ENCODE data around the gene HERPUD1. TPM values are rescaled to one million over a fixed set of nuclear protein-coding genes. Genes with fewer than 3 reads are reported as not detected.

HERPUD1 gene
- total RNA-seq, 1 experiment from 2014 or later = 28.9 TPM

DNA sequence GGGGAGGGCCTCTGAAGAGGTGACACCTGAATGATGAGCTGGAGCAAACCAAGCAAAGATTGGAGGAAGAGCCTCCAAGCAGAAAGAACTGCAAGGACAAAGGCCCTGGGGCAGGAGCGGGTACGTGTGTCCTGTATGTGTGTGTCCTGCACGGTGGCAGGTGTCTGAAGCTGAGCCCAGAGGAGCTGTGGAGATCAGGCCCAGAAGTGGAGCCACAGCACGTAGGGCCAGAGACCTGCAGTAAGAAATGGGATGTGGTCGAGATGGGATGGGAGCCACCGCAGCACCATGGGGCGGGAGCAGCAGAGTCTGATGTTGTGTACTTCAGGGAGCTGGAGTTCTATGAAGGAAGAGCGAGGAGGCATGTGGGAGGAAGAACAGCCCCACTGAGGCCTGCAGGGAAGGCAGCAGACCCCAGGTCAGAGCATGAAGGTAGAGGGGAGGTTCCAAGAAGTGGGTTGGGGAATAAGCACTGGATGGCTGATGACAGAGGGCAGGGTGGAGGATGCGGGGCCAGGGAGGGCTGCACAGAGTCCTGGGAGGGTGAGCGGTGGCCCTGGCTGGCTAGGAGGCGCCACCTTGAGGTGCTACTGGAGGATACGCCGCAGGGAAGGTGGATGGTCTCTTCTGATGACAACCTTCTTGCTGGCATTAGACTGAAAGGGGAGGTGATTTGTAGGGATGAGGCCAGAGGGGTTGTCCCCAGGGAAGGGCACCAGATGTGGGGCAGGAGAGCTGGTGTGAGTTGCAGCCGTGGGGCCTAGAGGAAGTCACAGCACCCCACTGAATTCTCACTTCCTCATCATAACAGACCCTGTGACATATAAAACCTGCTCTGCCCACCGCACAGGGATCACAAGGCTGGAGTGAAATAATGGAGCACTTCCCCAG lies 19.2 kb downstream of the HERPUD1 start:
- H3K9me3 Mint-ChIP-seq = peaks cover 3 to 10% of the 10 kb centered on the region in 2 experiments; a peak in 3 of 5 replicates
- H3K23ac ChIP-seq (ENCODE audit: insufficient read length, low read depth, low read length) = no peak overlapping the region
- H3K4ac ChIP-seq (ENCODE audit: low read depth, low read length) = no peak overlapping the region
- TF ChIP-seq, protein P1, sequence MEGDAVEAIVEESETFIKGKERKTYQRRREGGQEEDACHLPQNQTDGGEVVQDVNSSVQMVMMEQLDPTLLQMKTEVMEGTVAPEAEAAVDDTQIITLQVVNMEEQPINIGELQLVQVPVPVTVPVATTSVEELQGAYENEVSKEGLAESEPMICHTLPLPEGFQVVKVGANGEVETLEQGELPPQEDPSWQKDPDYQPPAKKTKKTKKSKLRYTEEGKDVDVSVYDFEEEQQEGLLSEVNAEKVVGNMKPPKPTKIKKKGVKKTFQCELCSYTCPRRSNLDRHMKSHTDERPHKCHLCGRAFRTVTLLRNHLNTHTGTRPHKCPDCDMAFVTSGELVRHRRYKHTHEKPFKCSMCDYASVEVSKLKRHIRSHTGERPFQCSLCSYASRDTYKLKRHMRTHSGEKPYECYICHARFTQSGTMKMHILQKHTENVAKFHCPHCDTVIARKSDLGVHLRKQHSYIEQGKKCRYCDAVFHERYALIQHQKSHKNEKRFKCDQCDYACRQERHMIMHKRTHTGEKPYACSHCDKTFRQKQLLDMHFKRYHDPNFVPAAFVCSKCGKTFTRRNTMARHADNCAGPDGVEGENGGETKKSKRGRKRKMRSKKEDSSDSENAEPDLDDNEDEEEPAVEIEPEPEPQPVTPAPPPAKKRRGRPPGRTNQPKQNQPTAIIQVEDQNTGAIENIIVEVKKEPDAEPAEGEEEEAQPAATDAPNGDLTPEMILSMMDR (conservative IDR thresholded peaks at IDR 0.05) = peak; percentile 75
- no peak overlapping the region for H2BK12ac ChIP-seq (ENCODE audit: insufficient read length, low read depth, low read length)
- H4K20me1 ChIP-seq (ENCODE audit: control insufficient read depth, insufficient read depth, insufficient read length) = no peaks in the 10 kb centered on the region
- no peaks in the 10 kb centered on the region; a peak in 1 of 7 replicates for H3K36me3 Mint-ChIP-seq (ENCODE audit: insufficient read depth in 1 of 3, low read depth in 3 of 3)
- peak; percentile 78 for DNase-seq
- H2AK5ac ChIP-seq (ENCODE audit: insufficient read length, low read length) = no peak overlapping the region
- no peaks in the 10 kb centered on the region for H3K27me3 ChIP-seq (ENCODE audit: insufficient read depth, low read length)
- H3K4me2 ChIP-seq (ENCODE audit: insufficient read depth, insufficient read length, low read length) = no peak overlapping the region
- no peaks in the 10 kb centered on the region for H3K79me1 ChIP-seq (ENCODE audit: insufficient read depth, low read depth, low read length, poor library complexity, severe bottlenecking)
- no peak overlapping the region for H2BK120ac ChIP-seq (ENCODE audit: low read depth, low read length, poor library complexity, severe bottlenecking)
- no peak overlapping the region for H2BK5ac ChIP-seq (ENCODE audit: insufficient read length, low read length)
- no peaks in the 10 kb centered on the region; the same call in 1 of the 2 replicates for H3K4me1 ChIP-seq (ENCODE audit: insufficient read depth, low read length)
- H3K79me2 ChIP-seq (ENCODE audit: insufficient read depth, low read length) = no peaks in the 10 kb centered on the region
- H3K27ac ChIP-seq (ENCODE audit: insufficient read length, low read depth, low read length) = no peak overlapping the region
- no peak overlapping the region; the same call in 1 of the 2 replicates for H3K14ac ChIP-seq (ENCODE audit: insufficient read depth, low read length)
- H4K91ac ChIP-seq (ENCODE audit: insufficient read length, low read depth, low read length) = no peak overlapping the region
- no peaks in the 10 kb centered on the region for H3K23me2 ChIP-seq (ENCODE audit: insufficient read length, low read depth, low read length, poor library complexity, severe bottlenecking)
- H3K56ac ChIP-seq (ENCODE audit: insufficient read length, low read depth, low read length) = no peak overlapping the region
- WGBS (ENCODE audit: extremely low coverage, insufficient read length, low lambda C conversion rate) = no CpG with 5 or more reads among the region's 15 CpGs
- H3K9ac ChIP-seq (ENCODE audit: extremely low read depth, insufficient read length, low read length) = no peak overlapping the region
- H2BK15ac ChIP-seq (ENCODE audit: low read depth, low read length) = no peak overlapping the region
- no peak overlapping the region for H3K4me3 Mint-ChIP-seq
- H3K27me3 Mint-ChIP-seq (ENCODE audit: low read depth) = no peaks in the 10 kb centered on the region
- peaks cover 8 to 11% of the 10 kb centered on the region in 2 experiments for H3K4me1 Mint-ChIP-seq
- no peak overlapping the region for H3T11ph ChIP-seq (ENCODE audit: low read length)
- H3K18ac ChIP-seq (ENCODE audit: insufficient read length, low read depth, low read length) = no peak overlapping the region
- peak overlapping the region in 2 of 3 experiments; percentile 24 to 57; a peak in 2 of 7 replicates for H3K27ac Mint-ChIP-seq
- H4K5ac ChIP-seq (ENCODE audit: insufficient read length, low read depth, low read length) = no peak overlapping the region
- H4K8ac ChIP-seq (replicated peaks; ENCODE audit: insufficient read length, low read depth, low read length) = no peak overlapping the region
- H3K9me3 ChIP-seq (ENCODE audit: control insufficient read depth, low read depth, low read length) = no peaks in the 10 kb centered on the region
- H2BK20ac ChIP-seq (ENCODE audit: low read depth, low read length, poor library complexity, severe bottlenecking) = no peak overlapping the region
- H2AFZ ChIP-seq (ENCODE audit: low read length) = no peak overlapping the region

Measured in H9 (cell line).